T-helper 22 cell (primary cell): ENCODE measurements around the gene FCHSD1.
"Not testable (repeated sequence)": the region's sequence is repeated elsewhere in the genome, so short reads cannot be mapped to it uniquely, and the experiment has no call there.

Experiments used
- DNase-seq: peaks from one replicate; pipeline ENCODE4 v3.0.0-alpha.2; 2020; ENCODE audit warnings: low read depth

FCHSD1 gene

GRCh38 chr5:141617682-141618029 is 33.6 kb downstream of the FCHSD1 start:
- no peak for DNase-seq

GRCh38 chr5:141617128-141617527 is 34.1 kb downstream of the FCHSD1 start:
- no peak for DNase-seq

DNA sequence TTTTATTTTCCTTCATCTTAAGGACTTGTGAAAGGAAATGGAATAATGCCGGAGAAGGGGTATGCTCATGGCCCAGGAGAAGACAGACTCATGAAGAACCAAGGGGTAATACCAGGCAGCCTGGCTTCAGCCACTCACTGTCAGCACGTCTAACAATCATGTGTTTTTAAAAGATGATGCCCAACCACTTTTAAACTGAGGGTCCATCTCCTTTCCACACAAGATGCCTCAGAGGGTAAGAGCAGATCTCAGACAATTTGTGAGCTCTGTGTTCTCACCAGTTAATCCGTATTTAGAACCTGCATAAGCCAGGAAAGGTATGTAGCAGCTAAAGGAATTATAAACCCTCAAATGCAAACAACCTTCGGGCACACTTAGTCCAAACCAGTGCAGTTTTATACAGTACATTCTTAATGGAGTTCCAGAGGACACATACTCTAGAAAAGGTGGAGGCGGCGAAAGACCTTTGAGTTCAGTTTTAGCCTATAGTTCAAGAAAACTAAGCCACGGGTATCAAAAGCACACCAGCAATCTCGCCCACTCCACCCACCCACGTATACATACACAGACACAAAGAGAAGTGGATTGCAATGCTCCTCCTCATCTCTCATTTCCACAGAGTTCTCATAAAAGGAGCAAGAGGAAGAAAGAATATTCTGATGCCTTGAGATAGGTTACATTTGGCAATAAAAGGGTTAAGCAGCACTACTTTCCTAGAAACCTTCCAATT is 35.1 kb downstream of the FCHSD1 start:
- DNase-seq, result no peak

- DNase-seq, result no peak
Observed at GRCh38 chr5:141613344-141613743, 37.9 kb downstream of the FCHSD1 start.

- DNase-seq, result no peak
Observed at GRCh38 chr5:141611289-141611688, 39.9 kb downstream of the FCHSD1 start.

GRCh38 chr5:141609921-141610320 is 41.3 kb downstream of the FCHSD1 start:
- DNase-seq, result not testable (repeated sequence)

DNA sequence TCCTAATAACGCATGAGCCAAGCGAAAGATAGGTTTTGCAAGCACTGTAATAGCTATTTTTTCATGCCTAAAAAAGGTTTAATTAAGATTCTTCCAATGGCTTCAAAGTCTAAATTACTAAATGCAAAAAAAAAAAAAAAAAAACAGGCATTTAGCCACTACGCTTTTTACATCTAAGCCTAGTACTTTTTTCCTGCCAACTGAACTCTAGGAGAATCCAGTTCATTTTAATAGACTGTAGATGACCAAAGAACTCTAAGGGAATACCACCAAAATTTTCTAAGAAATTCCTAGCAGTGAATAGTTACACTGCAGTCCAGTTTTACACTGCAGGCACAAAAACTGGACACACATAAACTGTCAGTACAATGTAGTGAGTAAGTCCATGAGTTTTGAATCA is 42.2 kb downstream of the FCHSD1 start:
- DNase-seq, result no peak

DNA sequence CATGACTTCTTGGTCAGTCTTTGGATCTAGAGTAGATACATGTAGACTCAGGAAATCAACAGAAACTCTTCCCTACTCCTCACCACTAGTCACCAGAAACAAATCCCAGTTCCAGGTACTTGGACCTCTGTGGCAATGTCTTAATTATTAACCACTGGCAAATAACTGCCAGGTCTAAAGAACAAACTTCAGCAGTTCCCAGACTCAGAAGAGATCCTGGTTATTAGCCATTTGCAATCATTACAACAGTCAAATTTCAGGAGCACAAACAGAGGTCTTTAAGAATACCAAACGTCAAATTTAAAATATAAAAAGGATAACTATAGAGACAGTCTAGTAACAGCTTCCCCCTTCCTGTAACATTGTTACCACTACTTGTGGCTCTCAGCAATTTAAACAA is 42.7 kb downstream of the FCHSD1 start:
- DNase-seq, result no peak

- no peak for DNase-seq
Observed at GRCh38 chr5:141608046-141608445, 43.2 kb downstream of the FCHSD1 start.

DNA sequence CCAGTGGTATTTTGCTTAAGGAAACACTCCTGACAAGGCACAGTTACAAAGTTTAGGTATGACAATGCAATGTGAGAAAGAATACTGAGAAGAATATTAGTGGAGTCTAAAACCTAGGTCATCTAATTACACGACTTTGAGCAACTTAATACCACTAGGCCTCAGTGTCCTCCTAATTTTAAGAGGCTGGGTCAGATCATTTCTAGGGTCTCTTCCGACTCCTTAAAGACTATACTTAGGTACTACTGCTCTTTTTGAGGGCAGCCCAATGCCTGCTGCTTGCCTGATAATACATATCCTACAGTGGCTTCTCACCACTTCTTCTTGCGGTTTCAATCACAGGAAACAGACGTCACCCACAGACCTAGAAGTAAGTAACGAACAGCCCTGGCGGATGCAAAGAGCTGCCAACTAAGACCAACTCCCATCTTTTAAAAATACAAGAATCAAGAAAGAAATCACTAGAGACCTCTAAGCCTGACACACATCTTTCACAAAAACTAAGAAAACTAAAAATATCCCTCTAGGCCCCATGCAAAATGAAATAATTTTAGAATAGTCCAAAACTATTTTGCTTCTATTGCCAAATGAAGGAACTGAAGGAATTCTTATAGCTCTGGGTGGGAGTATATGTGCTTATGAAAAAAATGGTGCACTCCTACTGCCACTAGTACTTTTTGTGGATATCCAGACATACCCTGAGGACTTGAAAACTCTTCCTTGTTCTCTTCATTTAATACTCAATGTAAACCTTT is 45.5 kb downstream of the FCHSD1 start:
- peak; percentile 72 for DNase-seq

DNA sequence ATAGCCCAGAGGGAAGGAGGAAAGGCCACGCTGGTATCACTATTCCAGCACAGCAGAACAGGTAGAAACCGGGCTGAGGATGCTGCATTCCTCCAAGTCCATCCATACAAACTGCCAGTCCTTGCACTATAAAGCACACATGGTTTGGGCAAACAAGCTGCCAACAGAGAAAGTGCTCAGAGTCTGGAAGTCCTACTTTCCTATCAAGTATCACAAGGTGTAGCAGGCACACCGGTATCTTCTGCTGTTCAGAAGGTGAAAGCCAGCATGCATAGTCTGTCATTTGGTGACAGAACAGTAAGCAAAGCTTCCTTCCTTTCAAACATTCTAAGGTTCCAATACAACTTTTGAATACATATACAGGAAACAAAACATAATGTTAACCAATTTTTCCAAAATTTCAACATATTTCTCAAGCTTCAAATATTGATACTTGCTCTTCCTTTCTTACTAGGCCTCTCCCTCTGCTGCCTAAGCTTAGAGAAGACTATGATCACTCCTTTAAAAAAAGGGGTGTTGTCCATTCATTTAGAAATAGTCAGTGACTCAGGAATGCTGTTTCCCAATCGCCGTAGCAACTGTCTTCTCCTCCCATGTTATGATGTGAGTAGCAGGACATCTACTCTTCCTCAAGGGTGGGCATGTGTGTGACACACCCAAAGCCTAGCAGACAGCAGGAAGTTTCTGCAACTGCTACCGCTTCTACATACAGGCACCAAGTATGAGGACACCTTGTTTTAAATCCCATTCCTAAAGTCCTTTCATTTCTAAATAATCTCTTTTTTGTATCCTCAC is 47.1 kb downstream of the FCHSD1 start:
- DNase-seq, result peak; percentile 4

GRCh38 chr5:141602606-141603005 is 48.6 kb downstream of the FCHSD1 start:
- DNase-seq, result no peak

- DNase-seq, result no peak
Observed at GRCh38 chr5:141598391-141599345, 52.5 kb downstream of the FCHSD1 start.

DNA sequence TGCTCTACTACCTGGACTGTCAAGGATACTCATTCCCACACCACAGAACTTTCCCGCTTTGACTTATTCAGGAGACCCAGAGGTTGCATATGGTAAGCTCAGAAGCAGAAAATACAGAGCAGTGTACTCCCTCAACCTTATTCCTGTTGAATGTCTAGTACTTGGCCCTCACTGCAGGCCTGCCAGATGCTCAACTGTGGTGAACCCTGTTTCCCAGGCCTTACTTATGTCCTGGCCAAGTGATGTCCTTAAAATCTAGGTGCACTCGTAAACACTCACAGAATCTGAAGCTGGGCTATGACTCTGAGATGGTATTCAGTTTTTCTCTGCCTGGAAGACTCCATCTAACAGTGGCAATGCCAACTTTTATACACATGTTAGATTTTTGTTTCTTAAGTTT is 53.4 kb downstream of the FCHSD1 start:
- no peak for DNase-seq

DNA sequence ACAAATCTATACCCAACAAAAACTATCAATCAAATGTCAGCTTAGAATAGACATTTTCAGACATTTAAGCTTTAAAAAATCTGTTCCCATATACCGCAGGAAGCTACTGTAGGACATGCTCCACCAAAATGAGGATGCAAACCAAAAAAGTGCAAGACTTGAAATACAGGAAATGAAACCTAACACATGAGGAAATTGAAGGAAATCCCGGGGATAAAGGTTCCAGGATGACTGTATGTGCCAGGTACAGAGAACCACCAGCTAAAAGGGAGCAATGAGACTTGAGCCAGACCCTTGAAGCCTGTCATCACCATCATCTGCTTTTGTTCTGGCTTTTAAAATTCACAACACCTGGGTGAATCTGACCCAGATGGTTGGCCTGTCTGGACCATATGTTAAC is 53.8 kb downstream of the FCHSD1 start:
- no peak for DNase-seq

DNA sequence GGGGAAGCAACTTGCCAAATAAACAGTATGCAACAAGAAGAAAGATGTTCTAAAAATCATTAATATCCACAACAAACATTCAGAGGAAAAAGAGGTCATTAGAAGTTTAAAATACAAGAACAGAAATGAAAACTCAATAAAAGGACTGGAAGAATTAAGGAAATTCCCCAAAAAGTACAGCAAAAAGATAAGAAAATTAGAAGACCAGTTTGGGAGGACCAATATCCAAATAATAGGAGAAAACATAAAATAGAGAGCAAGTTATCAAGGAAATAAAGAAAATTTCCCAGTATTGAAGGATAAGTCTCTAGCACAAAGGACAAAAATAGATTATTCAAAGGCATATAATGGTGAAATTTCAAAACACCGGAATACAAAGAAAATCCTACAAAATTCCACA is 54.4 kb downstream of the FCHSD1 start:
- DNase-seq, result no peak

GRCh38 chr5:141590127-141590526 is 61.1 kb downstream of the FCHSD1 start:
- DNase-seq, result no peak
